Amygdala (tissue), 56 donors: ENCODE results near the gene CDH7.

Experiments used
- DNase-seq, 56 donors: peaks; one replicate each; lab custom pipeline; 2025; lab: John Stamatoyannopoulos, UW

Gene CDH7

DNA sequence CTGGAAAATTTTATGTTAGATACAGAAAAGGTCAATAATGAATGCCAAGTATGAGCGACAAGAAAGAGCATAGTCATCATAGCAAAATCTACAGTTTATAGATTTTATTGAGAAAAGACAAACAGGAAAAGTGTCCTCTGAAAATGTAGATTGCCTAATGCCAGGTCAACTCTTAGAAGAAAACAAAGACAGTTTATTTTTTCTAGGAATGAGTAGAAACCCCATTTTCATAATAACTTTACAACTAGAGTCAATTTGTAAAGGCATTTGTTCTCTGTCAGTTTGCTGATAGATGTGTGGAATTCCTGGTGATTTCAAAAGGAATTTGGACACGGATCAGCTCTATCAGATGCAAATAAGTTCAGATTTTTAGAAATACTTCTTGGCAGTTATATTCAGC, 16.6 kb downstream of the CDH7 start:
- DNase-seq = no peak

GRCh38 chr18:65768120-65768778, 17.4 kb downstream of the CDH7 start:
- DNase-seq = no peak

GRCh38 chr18:65769652-65770051, 18.8 kb downstream of the CDH7 start:
- no peak for DNase-seq

DNA sequence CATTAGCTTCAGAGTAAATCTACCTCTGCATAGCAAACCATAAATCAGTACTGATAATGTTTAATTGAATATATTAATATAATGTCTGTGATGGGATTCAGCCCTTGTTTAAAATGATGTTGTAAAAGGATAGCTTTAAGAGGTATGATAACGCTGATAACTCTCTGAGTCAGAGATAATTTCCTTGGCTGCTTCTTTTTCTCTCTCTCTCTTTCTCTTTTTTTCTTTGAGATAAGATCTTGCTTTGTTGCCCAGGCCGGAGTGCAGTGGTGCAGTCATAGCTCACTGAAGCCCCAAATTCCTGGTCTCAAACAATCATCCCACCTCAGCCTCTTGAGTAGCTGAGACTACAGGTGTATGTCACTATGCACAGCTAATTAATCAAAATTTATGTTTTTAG, 35.7 kb downstream of the CDH7 start:
- no peak for DNase-seq

DNA sequence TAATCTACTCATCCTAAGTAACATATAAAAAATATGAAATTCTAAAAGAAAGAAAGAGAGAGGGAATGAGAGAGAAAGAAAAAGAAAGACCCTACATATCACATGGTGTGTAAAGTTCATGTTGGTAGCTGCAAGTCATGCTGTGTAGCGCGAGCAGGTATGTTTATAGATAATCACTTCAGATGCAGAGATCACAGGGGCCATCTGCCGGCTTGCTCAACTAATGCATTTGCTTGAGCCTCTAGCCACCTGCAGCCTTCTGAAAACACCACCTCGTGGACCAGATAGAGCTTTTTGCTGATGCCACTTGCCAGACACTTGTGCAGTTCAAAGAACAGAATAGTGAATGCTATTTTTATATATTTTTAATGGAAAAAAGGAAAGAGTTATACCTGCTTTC, 37.6 kb downstream of the CDH7 start:
- DNase-seq = no peak

DNA sequence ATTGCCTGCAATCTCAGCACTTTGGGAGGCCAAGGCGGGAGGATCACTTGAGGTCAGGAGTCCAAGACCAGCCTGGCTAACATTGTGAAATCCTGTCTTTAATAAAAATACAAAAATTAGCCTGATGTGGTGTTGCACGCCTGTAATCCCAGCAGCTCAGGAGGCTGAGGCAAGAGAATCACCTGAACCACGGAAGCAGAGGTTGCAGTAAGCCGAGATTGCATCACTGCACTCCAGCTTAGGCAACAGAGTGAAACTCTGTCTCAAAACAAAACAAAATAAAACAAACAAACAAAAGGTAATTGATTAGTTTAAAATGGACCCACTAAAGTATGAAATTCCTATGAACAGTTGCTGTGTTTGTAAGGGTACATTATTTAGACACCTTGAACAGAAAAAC, 39.8 kb downstream of the CDH7 start:
- DNase-seq = no peak

DNA sequence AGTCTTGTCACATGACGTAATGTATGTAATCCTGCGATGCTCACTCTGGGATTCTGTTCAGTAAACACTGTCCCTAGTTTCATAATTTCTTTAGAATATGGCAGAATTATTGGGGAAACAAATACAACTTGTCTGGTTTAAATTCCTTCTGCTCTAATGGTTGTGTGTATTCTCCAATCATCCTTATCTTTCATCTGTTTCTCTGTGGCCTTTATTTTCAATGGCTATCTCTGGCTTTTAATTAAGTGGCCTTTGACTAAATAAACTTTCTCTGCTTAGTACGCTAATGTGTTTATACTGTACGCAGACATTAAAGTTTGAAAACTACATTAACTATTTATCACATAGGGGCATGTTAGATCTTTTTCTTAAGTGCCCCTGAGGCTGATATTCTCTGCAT, 40.9 kb downstream of the CDH7 start:
- DNase-seq = no peak

DNA sequence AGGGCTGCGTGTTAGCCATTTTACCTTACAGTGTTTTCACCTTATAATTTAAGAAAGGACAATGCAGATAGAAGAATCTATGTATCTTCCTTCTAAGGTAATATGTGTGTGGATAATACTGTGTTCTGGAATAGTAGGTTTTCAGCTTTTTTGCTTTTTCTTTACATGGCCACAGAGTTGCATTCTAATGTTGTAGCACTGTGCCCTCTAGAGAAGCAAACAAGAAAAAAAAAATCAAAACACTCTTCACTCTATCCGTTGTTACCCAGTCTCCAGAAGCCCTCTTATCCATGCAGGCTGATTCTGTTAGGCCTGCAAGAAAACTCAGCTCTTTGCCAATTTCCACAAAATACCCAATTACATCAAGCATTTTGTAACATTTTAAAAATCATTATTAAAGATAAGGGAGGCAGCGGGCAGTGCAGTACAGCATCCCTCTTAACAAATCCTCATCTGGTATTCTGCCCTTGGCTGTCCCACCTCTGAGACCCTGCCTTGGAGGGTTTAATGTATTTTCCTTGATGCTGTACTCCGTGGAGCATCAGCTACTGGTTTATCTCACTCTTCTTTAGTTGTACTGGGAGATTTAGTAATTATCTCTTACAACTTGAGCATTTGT, 41.8 kb downstream of the CDH7 start:
- DNase-seq = no peak

GRCh38 chr18:65808759-65809158, 57.9 kb downstream of the CDH7 start:
- DNase-seq = no peak

GRCh38 chr18:65811307-65811706, 60.5 kb downstream of the CDH7 start:
- no peak for DNase-seq

- DNase-seq = no peak
These were observed 64.7 kb downstream of the CDH7 start for GRCh38 chr18:65815506-65815905.

GRCh38 chr18:65817178-65817577, 66.4 kb downstream of the CDH7 start:
- DNase-seq = no peak

DNA sequence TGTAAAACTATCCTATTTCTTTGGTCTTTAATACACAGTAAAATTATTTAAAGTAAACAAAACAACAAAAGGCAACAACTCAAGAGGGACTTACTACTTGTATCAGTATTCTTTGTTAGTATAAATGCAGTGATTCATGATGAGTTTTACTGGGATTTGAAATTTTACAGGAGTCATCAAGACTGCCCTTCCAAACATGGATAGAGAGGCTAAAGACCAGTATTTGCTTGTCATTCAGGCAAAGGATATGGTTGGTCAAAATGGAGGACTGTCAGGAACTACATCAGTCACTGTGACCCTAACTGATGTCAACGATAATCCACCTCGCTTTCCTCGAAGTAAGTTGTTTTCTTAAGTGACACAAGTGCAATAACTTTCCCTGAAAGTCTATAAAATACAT, 71.1 kb downstream of the CDH7 start:
- DNase-seq = no peak

DNA sequence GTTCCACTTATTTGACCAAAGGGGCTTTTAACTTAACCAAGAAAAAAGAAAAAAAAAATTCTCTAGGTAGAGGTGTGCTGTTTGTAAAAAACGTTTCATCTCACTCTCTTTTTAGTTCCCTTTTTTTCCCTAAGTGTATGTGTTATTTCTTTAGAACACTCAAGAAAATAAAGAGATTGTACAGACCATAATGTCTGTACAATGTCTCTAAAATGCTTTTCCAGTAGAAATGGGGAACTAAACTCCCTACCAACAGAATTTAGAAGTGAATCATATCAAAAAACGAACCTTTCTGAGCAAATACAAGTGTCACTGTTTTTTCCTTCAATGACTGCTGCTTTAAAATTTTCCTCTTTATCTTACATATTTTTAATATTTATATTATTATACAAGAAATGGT, 72.0 kb downstream of the CDH7 start:
- no peak for DNase-seq

GRCh38 chr18:65827444-65827843, 76.6 kb downstream of the CDH7 start:
- DNase-seq = no peak

GRCh38 chr18:65835881-65836280, 85.1 kb downstream of the CDH7 start:
- no peak for DNase-seq

- DNase-seq = no peak
These were observed 95.3 kb downstream of the CDH7 start for GRCh38 chr18:65846107-65846506.

- DNase-seq = no peak
These were observed 101.5 kb downstream of the CDH7 start for GRCh38 chr18:65852273-65852672.

DNA sequence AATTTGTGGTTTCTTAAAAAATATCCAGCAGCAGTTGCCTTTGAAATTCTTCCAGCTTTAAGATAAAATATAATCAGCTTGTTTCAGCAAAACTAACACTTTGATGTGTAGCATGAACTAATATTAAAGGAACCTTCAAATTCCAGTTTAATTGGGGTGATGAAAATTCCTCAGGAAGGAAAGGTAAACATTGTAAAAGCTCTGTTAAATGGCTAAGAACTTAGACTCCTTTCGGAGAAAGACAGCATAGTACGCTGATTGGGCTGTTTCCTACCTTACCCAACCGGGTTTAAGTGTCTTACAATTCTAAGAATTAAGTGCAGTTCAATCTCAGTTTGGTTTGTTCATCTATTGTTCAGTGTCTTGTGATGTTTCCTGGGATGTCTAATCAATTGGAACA, 108.3 kb downstream of the CDH7 start:
- DNase-seq = no peak

GRCh38 chr18:65869527-65869926, 118.7 kb downstream of the CDH7 start:
- no peak for DNase-seq

DNA sequence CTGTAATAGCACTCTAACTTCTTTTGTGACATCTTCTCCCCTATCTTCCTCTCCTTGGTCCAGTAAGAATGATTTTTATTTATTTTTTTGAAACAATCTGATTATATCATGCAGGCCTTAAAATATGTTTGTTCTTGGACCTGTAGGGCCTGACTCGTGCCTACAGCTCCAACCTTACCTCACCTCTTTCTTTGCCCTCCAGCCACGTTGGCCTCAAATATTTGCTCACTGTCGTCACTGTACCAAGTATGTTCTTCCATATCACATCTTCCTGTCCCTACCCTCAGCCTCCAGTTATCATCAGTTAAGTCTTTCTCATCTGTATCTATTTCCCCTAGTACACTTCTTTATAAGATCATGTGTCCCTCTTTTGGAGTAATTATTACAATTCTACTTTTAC, 125.5 kb downstream of the CDH7 start:
- no peak for DNase-seq

GRCh38 chr18:65897292-65897691, 146.5 kb downstream of the CDH7 start:
- DNase-seq = no peak

GRCh38 chr18:65901522-65901921, 150.7 kb downstream of the CDH7 start:
- no peak for DNase-seq
